Stimulated activated CD8-positive, alpha-beta memory T cell treated with anti-CD3 and anti-CD28 coated beads, Interleukin-4, amount 100 ng/mL, for 48 hours (primary cell): ENCODE data around the gene STXBP5.

Experiments
- DNase-seq: peaks from one replicate; pipeline ENCODE4 v3.0.0-alpha.2; 2020

STXBP5 gene

GRCh38 chr6:147212622-147213021, 8.4 kb downstream of the STXBP5 start:
- no peak for DNase-seq

- DNase-seq = no peak
Observed at GRCh38 chr6:147213772-147214171, 9.6 kb downstream of the STXBP5 start.

GRCh38 chr6:147214248-147215227, 10.3 kb downstream of the STXBP5 start:
- DNase-seq = no peak

GRCh38 chr6:147216915-147217314, 12.7 kb downstream of the STXBP5 start:
- no peak for DNase-seq

- DNase-seq = no peak
Observed at GRCh38 chr6:147217840-147218404, 13.7 kb downstream of the STXBP5 start.

GRCh38 chr6:147218797-147219196, 14.6 kb downstream of the STXBP5 start:
- no peak for DNase-seq

- no peak for DNase-seq
Observed at GRCh38 chr6:147219463-147219862, 15.2 kb downstream of the STXBP5 start.

GRCh38 chr6:147220345-147220744, 16.1 kb downstream of the STXBP5 start:
- no peak for DNase-seq

GRCh38 chr6:147221739-147222138, 17.5 kb downstream of the STXBP5 start:
- DNase-seq = no peak

GRCh38 chr6:147222160-147222838, 18.1 kb downstream of the STXBP5 start:
- DNase-seq = no peak

GRCh38 chr6:147223736-147224135, 19.5 kb downstream of the STXBP5 start:
- DNase-seq = no peak

GRCh38 chr6:147226163-147226724, 22.0 kb downstream of the STXBP5 start:
- DNase-seq = no peak

GRCh38 chr6:147226877-147227276, 22.7 kb downstream of the STXBP5 start:
- no peak for DNase-seq

- no peak for DNase-seq
Observed at GRCh38 chr6:147227770-147228320, 23.6 kb downstream of the STXBP5 start.

- DNase-seq = no peak
Observed at GRCh38 chr6:147231589-147231988, 27.4 kb downstream of the STXBP5 start.

- no peak for DNase-seq
Observed at GRCh38 chr6:147234685-147235084, 30.5 kb downstream of the STXBP5 start.

GRCh38 chr6:147238164-147238563, 33.9 kb downstream of the STXBP5 start:
- no peak for DNase-seq

- DNase-seq = no peak
Observed at GRCh38 chr6:147238906-147239305, 34.7 kb downstream of the STXBP5 start.

GRCh38 chr6:147244832-147245231, 40.6 kb downstream of the STXBP5 start:
- no peak for DNase-seq

GRCh38 chr6:147245693-147246092, 41.5 kb downstream of the STXBP5 start:
- no peak for DNase-seq

- DNase-seq = no peak
Observed at GRCh38 chr6:147246853-147247635, 42.8 kb downstream of the STXBP5 start.

GRCh38 chr6:147248859-147249258, 44.6 kb downstream of the STXBP5 start:
- DNase-seq = no peak
